Bronchial epithelial cell (primary cell): ENCODE measurements around the gene DDR1. TPM values are rescaled to one million over a fixed set of nuclear protein-coding genes. Genes with fewer than 3 reads are reported as not detected.
"Not testable (repeated sequence)": the region's sequence is repeated elsewhere in the genome, so short reads cannot be mapped to it uniquely, and the experiment has no call there.

Experiments
- DNase-seq: peaks from one replicate; pipeline ENCODE4 v3.0.0-alpha.2; 2010; ENCODE audit warnings: low read depth
- FAIRE-seq: peaks from 2 replicates; lab custom pipeline; 2011; peaks lifted over from hg19 to GRCh38; lab: Jason Lieb, UNC
- H3K27me3 ChIP-seq: 2 replicates; pipeline ENCODE4 v1.5.1; 2011; ENCODE audit warnings: low read length; ENCODE audit not compliant: control insufficient read depth, insufficient read depth
- H3K36me3 ChIP-seq: 2 replicates; pipeline ENCODE4 v1.5.1; 2011; ENCODE audit warnings: low read length; ENCODE audit not compliant: control insufficient read depth, insufficient read depth
- H3K4me3 ChIP-seq: 2 replicates; pipeline ENCODE4 v1.5.1; 2011; ENCODE audit warnings: mild to moderate bottlenecking, low read depth, low read length, control low read depth
- total RNA-seq: library from RNA; depleted of rRNA; stranded (reverse); fragments of >200 nt; gene quantifications from 2 replicates; pipeline ENCODE4 v1.2.1, GENCODE V29; 2014
- TF ChIP-seq, protein P1 (sequence below): IDR thresholded peaks from 2 replicates; pipeline ENCODE4 v1.5.1; 2011; ENCODE audit warnings: mild to moderate bottlenecking, moderate library complexity, low read length, control low read depth, inconsistent platforms; ENCODE audit not compliant: insufficient read depth, severe bottlenecking

Gene DDR1
- total RNA-seq, 1 donor from 2014 or later: 149 TPM

DNA sequence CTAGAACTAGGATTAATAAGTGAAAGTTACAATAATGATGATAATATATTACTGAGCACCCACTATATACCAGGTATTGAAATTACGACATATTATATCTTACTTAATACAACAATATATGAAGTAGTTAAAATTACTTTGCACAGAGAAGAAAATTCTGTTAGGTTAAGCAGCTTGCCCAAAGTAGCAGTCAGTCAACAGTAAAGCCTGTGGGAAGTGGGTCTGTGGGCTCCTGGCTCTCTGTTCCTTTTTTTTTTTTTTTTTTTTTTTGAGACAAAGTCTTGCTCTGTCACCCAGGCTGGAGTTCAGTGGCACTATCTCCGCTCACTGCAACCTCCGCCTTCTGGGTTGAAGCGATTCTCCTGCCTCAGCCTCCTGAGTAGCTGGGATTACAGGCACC lies 18.9 kb downstream of the DDR1 start:
- FAIRE-seq (no peak), DNase-seq (no peak)
- Histone ChIP-seq H3K4me3 (no peak overlapping the region), H3K27me3 (no peaks in the 10 kb centered on the region), H3K36me3 (peaks cover 11% of the 10 kb centered on the region)
- TF ChIP-seq, protein P1, sequence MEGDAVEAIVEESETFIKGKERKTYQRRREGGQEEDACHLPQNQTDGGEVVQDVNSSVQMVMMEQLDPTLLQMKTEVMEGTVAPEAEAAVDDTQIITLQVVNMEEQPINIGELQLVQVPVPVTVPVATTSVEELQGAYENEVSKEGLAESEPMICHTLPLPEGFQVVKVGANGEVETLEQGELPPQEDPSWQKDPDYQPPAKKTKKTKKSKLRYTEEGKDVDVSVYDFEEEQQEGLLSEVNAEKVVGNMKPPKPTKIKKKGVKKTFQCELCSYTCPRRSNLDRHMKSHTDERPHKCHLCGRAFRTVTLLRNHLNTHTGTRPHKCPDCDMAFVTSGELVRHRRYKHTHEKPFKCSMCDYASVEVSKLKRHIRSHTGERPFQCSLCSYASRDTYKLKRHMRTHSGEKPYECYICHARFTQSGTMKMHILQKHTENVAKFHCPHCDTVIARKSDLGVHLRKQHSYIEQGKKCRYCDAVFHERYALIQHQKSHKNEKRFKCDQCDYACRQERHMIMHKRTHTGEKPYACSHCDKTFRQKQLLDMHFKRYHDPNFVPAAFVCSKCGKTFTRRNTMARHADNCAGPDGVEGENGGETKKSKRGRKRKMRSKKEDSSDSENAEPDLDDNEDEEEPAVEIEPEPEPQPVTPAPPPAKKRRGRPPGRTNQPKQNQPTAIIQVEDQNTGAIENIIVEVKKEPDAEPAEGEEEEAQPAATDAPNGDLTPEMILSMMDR: no peak

DNA sequence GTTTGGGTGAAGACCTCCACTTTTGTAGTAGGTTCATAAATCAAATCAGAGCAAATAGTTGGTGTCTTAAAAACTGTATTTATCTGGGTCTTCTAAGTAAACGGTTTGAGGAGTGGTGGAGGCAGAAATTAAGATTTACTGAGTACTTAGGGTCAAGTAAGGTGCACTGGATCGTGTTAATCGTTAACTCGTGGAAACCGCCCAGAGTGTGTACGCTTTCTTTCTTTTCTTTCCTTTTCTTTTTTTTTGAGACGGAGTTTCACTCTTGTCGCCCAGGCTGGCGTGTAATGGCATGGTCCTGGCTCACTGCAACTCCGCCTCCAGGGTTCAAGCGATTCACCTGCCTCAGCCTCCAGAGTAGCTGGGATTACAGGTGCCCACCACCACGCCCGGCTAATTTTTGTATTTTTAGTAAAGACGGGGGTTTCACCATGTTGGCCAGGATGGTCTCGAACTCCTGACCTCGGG lies 23.0 kb downstream of the DDR1 start:
- Histone ChIP-seq H3K36me3 (peaks cover 11% of the 10 kb centered on the region), H3K4me3 (peak overlapping the region; percentile 68)
- not testable (repeated sequence) for DNase-seq, H3K27me3 ChIP-seq, FAIRE-seq

DNA sequence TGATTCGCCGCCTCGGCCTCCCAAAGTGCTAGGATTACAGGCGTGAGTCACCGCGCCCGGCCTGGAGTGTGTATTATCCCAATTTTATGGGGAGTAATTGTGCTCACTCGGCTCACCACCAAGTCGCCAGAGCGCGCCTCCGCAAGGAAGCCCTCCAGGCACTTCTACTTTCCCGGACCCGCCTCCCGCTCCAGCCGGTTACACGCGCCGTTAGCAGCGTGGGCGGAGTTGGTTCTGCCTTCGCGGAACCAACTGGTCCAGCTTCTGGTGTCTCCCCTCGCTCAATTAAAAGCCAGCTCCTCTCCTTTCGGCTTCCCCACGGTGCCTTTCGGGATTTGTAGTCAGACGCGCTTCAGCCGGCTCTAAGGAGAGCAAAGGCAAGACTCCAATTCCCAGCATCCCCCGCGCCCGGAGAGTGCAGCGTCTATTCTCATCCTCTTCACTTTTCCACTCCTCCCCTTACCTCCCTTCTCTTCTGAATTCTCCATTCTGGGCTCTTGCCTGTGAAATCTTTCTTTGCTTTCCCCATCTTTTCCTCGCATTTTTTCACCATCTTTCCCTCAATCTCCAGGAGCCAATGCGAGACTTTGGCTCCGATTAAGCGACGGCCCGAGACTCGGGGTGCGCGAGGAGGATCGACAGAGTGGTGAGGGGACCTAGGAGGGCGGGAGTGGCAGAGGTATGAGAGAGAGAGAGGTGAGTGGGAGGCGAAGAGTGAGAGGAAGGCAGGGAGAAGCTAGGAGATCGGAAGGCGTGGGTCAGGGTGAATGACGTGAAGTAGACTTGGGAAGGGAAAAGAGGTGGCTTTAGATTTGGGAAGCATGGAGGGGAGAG lies 23.7 kb downstream of the DDR1 start, which contains the start of gene GTF2H4:
GTF2H4 (plus strand) TSS at position 450 of the 834 bp plus-strand sequence.
- DNase-seq (peak; percentile 98), FAIRE-seq (peak; percentile 76)
- TF ChIP-seq, protein P1: no peak
- no peaks in the 10 kb centered on the region for H3K27me3 ChIP-seq
- peaks cover 12% of the 10 kb centered on the region for H3K36me3 ChIP-seq
- peak within 1 kb of the TSS; percentile 68 for H3K4me3 ChIP-seq

DNA sequence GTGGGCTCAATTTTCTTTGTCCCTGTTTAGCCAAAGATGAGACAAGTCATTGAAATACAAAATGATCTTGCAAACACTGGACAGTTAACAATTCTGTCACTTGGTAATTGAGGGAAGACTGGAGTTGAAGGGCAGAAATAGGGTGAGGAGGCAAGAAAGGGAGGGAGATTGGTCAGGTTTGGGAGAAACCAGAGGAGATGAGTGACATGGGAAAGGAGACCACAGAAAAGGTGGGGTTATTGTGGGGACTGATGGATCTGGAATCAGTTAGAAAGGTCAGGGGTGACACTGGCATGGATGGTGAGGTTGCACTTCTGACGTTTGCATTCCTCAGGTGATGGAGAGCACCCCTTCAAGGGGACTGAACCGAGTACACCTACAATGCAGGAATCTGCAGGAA lies 24.4 kb downstream of the DDR1 start:
- Histone ChIP-seq H3K36me3 (peaks cover 12% of the 10 kb centered on the region), H3K27me3 (no peaks in the 10 kb centered on the region), H3K4me3 (peak overlapping the region; percentile 68)
- no peak for DNase-seq
- FAIRE-seq: no peak
- TF ChIP-seq, protein P1: no peak

DNA sequence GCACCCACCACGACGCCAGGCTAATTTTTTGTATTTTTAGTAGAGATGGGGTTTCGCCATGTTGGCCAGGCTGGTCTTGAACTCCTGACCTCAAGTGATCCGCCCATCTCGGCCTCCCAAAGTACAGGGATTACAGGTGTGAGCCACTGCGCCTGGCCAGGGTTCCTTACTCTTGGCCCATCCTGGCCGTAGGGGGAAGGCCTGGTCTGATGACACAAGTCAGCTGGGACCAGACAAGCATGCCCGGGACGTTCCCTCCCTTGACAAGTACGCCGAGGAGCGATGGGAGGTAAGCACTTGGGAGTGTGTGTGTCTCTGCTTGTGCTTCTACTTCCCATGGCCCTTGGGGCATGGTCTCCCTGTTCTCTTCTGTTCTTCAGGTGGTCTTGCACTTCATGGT lies 26.2 kb downstream of the DDR1 start:
- DNase-seq, H3K4me3 ChIP-seq, H3K27me3 ChIP-seq, FAIRE-seq: not testable (repeated sequence)
- H3K36me3 ChIP-seq: peaks cover 12% of the 10 kb centered on the region

DNA sequence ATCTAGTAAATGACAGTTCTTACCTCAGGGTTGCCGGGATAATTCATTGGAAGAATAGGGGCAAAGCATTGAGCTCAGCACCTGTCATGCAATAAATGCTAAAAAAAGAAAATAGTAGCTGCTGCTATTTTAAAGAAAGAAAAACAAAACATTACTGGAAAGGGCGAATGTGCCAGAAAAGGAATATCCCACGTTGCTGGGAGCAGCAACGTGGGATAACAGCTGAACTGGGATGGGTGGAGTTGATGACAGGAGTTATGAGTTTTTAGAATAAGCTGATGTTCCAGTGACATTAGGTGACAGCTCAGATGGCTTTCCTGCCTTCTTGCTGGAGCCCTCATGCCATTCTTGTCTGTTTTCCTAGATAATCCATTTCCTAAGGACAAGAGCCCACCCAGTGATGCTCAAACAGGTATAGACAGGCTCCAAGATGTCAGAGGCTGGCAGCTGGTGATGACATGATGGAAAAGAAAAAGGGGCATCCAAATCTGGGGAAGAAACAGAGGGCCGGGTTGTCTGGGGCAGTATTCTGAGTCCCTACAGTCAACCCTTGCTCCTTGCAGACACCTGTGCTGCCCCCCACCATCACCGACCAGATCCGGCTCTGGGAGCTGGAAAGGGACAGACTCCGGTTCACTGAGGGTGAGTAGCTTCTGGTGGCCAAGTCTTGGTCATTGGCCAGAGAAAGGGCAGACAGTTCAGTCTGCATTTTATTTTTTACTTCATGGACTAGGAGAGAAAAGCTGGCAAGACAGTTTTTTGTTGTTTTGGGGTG lies 28.6 kb downstream of the DDR1 start:
- DNase-seq (no peak), FAIRE-seq (no peak)
- TF ChIP-seq, protein P1: no peak
- no peak overlapping the region for H3K4me3 ChIP-seq
- no peaks in the 10 kb centered on the region for H3K27me3 ChIP-seq
- peaks cover 13% of the 10 kb centered on the region for H3K36me3 ChIP-seq
